WERI-Rb-1 (cell line): ENCODE results near the gene LRP1.

Experiments
- DNase-seq: peaks from one replicate; pipeline ENCODE4 v3.0.0-alpha.2; 2020
- H3K27ac ChIP-seq: fragments of 250-450 bp; sonication (Bioruptor Pico); 2 replicates; pipeline ENCODE4 v1.5.1; 2020; ENCODE audit warnings: mild to moderate bottlenecking, moderate library complexity
- H3K27me3 ChIP-seq: fragments of 250-450 bp; sonication (Bioruptor Pico); 2 replicates; pipeline ENCODE4 v1.5.1; 2021; ENCODE audit warnings: mild to moderate bottlenecking, low read depth, moderate library complexity; ENCODE audit not compliant: insufficient read depth, severe bottlenecking
- H3K36me3 ChIP-seq: fragments of 250-450 bp; sonication (Bioruptor Pico); 2 replicates; pipeline ENCODE4 v1.5.1; 2020; ENCODE audit warnings: mild to moderate bottlenecking, moderate library complexity
- H3K4me3 ChIP-seq: 2 replicates; pipeline ENCODE4 v1.5.1; 2011; ENCODE audit warnings: low read depth, mild to moderate bottlenecking, control low read depth, low read length
- H3K9me3 ChIP-seq: fragments of 250-450 bp; sonication (Bioruptor Pico); 2 replicates; pipeline ENCODE4 v1.5.1; 2021; ENCODE audit warnings: mild to moderate bottlenecking, moderate library complexity; ENCODE audit not compliant: severe bottlenecking
- TF ChIP-seq, protein P1 (sequence below): IDR thresholded peaks from 2 replicates; pipeline ENCODE4 v1.5.1; 2011; ENCODE audit warnings: low read depth, mild to moderate bottlenecking, control low read depth, inconsistent platforms, low read length

The LRP1 gene

DNA sequence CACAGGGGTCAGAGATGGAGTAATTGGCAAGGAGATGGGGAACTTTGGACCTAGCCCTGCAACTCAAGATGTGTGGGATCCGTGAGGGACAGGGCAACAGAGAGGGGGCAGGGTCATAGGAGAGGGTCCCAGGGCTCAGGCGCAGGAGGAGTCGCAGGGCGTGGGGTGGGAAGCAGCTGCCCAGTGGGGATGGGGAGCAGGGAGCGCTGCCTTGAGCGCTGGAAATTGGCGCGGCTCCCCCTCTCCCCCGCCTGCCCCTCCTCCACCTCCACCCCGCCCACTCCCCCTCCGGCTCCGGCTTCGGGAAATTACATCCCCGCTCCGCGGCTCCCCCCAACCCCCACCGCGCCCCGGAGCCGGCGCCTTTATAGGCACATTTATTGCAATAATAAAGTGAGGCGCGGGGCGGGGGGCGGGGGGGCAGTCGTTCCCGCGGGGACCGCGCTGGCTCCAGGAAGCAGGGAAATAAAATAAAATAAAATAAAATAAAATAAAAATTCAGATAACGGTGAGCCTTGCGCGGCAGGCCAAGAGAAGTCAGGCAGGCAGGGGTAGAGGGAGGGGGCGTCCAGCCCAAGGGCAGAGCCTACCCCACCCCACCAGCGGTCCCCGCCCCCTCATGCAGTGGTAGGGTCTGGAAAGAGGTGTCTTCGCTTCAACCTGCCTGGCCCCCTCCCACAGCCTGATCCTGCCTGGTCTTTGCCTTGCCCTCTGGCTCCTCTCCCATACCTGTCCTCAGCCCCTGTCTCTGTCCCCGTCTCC is 91.9 kb downstream of the LRP1 start:
- TF ChIP-seq, protein P1, sequence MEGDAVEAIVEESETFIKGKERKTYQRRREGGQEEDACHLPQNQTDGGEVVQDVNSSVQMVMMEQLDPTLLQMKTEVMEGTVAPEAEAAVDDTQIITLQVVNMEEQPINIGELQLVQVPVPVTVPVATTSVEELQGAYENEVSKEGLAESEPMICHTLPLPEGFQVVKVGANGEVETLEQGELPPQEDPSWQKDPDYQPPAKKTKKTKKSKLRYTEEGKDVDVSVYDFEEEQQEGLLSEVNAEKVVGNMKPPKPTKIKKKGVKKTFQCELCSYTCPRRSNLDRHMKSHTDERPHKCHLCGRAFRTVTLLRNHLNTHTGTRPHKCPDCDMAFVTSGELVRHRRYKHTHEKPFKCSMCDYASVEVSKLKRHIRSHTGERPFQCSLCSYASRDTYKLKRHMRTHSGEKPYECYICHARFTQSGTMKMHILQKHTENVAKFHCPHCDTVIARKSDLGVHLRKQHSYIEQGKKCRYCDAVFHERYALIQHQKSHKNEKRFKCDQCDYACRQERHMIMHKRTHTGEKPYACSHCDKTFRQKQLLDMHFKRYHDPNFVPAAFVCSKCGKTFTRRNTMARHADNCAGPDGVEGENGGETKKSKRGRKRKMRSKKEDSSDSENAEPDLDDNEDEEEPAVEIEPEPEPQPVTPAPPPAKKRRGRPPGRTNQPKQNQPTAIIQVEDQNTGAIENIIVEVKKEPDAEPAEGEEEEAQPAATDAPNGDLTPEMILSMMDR, result no peak
- Histone ChIP-seq H3K9me3 (no peaks in the 10 kb centered on the region), H3K36me3 (no peaks in the 10 kb centered on the region), H3K4me3 (peak overlapping the region; percentile 41), H3K27me3 (peaks cover 12% of the 10 kb centered on the region), H3K27ac (peak overlapping the region; percentile 54)
- DNase-seq, result no peak

DNA sequence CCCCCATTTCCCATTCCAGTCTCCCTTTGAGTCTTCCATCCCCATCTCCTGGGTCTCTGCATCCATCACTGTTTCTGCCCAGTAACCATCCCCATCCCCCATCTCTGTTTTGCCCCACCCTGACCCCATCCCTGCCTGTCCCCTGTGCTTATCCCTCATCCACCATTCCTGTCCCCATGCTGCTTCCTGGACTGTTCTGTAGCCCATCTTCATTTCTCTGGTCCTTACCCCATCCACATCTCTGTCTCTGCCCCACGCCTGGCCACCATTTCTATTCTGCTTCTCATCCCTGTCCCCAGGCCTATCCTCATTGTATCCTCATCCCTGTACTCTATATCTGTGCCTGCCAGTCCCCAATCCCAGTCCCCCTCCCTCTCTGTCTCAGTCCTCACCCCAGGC is 92.5 kb downstream of the LRP1 start:
- TF ChIP-seq, protein P1, result no peak

GRCh38 chr12:57221169-57221917 is 93.1 kb downstream of the LRP1 start:
- TF ChIP-seq, protein P1, result no peak
- Histone ChIP-seq H3K27me3 (peaks cover under 1% of the 10 kb centered on the region), H3K27ac (peak overlapping the region; percentile 17), H3K36me3 (no peaks in the 10 kb centered on the region), H3K9me3 (no peaks in the 10 kb centered on the region), H3K4me3 (peak overlapping the region; percentile 35)
- DNase-seq, result no peak

More for the DNA sequence above, 92.5 kb downstream of the LRP1 start:
- Histone ChIP-seq H3K27ac (peak overlapping the region; percentile 35; the same call in 1 of the 2 replicates), H3K4me3 (peak overlapping the region; percentile 41), H3K9me3 (no peaks in the 10 kb centered on the region), H3K27me3 (peaks cover 6% of the 10 kb centered on the region), H3K36me3 (no peaks in the 10 kb centered on the region)
- DNase-seq, result no peak

DNA sequence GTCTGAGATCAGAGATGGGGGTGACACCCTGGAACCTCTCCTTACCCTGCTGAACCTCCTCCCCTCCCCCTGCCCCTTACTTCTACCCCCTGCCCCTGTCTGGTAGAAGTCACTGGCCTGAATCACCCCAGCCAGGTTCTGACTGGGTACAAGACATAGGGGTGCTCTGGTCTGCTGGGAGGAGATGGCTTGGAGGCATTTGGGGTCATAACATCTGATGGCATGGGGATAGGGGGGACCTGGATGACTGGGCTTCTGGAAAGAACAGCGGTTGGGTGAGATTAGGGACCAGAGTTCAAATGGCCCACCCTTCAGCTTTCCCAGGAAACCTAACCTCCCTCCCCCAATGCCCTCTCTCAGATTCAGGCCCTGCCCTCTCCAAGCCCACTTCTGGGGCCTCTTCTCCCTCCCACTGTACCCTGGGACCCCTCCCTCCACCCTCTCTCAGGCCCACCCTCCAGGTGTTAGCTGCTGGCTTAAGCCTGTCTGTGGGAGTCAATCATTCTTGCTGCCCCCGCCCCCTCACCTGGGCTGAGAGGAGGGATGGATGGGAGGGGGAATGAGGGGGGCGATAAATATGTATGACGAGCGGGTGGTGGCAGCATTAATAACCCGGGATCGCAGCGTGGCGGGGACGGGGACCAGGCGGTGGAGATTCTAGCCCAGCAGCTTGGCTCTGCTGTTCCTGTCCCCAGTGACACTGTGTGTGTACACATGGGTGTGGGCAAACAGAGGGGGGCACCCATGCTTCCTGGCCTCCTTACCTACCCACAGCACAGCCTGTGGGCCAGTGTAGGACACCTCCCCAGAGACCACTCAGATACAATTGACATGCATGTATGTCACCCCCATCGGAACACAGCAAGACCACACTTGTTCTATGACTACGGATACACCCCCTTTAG is 94.3 kb downstream of the LRP1 start:
- Histone ChIP-seq H3K27me3 (no peaks in the 10 kb centered on the region), H3K9me3 (no peaks in the 10 kb centered on the region), H3K27ac (peak overlapping the region; percentile 17), H3K36me3 (no peaks in the 10 kb centered on the region), H3K4me3 (no peak overlapping the region)
- TF ChIP-seq, protein P1, result no peak
- DNase-seq, result no peak

DNA sequence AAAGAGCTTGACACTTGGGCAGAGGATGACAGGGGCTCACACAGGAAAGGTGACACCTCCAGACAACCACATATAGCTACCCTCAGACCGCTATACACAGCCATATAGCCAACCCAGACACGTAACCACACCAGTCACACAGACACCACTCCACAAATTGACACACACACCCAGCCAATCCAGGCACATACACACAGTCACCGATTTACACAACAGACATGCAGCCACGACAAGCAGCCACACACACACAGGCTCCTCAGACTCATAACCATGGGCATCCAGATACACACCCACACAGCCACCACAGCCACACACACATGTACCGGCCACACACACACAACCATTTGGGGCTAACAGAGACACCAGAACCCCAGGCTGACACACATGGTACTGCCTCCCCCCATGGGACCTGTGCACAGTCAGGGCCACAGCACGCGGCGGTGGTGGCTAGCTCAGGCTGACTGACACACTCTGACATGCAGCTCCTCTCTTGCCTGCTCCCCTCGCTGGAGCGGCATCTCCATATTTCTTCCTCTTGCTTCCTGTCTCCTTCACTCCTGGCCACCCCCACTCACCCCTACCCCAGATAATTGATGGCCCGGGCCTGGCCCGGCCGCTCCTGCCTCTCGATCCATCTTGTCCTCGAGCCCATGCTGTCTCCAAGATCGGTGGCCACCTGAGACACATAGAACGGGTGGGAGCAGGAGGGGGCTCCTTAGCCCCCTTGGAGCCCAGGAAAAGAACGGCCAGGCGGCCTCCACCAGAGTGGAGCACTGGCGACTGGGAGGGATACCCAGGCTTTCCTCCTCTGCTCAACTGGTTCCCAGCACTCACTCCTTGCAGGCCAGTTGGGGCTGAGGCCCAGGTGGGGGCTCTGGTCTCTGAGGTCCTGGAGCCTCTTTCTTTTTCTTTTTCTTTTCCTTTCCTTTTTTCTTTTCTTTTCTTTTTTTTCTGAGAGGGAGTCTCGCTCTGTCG is 95.2 kb downstream of the LRP1 start:
- Histone ChIP-seq H3K9me3 (no peaks in the 10 kb centered on the region), H3K27ac (no peak overlapping the region; the same call in 1 of the 2 replicates), H3K36me3 (no peaks in the 10 kb centered on the region), H3K4me3 (no peak overlapping the region), H3K27me3 (no peaks in the 10 kb centered on the region)
- TF ChIP-seq, protein P1, result no peak
- no peak for DNase-seq
